Stimulated activated CD4-positive, alpha-beta T cell treated with anti-CD3 and anti-CD28 coated beads, Interleukin-2, amount 100 ng/mL, for 24 hours (primary cell): ENCODE data around the gene CYP2A13.
"Not testable (repeated sequence)": the region's sequence is repeated elsewhere in the genome, so short reads cannot be mapped to it uniquely, and the experiment has no call there.

Experiments used
- DNase-seq, 2 donors: peaks; one replicate each; pipeline ENCODE4 v3.0.0-alpha.2; 2020

The CYP2A13 gene

DNA sequence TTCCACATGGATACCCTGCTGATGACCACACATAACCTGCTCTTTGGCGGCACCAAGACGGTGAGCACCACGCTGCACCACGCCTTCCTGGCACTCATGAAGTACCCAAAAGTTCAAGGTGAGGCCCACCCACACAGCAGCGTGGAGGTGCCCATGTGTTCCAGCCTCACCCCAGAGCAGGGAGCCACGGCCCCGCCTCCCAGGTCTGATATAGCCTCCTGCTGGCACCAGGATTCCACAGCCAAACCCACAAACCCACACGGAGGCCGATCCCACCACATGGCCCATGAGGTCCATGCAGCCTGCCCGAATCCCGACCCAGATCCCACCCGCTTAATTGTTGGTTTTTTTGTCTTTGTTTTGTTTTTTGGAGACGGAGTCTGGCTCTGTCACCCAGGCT lies 34.6 kb downstream of the CYP2A13 start:
- DNase-seq = not testable (repeated sequence)

GRCh38 chr19:41123716-41124294 lies 35.6 kb downstream of the CYP2A13 start:
- DNase-seq = no peak

- peak; percentile 57 for DNase-seq
Observed at GRCh38 chr19:41126765-41127203, 38.5 kb downstream of the CYP2A13 start.

- DNase-seq = not testable (repeated sequence)
Observed at GRCh38 chr19:41127362-41127761, 39.1 kb downstream of the CYP2A13 start.

DNA sequence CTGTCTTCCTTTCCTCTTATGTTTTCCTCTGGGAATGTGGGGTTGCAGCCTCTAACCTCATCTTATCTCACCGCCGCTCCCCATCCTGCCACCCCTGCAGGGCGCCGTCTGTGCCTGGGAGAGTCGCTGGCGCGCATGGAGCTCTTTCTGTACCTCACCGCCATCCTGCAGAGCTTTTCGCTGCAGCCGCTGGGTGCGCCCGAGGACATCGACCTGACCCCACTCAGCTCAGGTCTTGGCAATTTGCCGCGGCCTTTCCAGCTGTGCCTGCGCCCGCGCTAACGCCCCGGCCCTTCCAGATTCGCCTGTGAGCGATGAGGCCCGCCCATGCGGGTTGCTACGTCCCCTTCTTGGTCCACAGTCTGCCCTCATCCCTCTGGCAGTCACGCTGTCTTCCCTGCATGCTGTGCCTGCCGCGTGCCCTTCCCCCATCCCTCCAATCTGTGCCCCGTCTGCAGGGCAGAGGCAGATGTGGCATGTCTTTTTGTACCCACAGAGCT lies 39.6 kb downstream of the CYP2A13 start:
- peak; percentile 84 to 93 for DNase-seq

DNA sequence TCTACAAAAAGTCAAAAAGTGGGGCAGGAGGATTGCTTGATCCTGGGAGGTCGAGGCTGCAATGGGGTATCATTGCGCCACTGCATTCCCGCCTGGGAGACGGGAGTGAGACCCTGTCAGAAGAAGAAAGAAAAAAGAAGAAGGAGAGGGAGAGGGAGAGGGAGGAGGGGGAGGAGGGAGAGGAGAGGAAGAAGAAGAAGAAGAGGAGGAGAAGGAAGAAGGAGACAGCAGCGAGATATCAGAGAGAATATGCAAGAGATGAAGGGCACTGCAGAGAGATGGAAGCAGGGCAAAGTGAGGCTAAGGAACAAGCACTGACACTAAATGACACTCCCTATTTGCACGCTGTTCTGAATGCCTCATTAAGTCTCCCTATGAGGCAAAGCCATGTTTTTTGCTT lies 40.4 kb downstream of the CYP2A13 start:
- no peak for DNase-seq

DNA sequence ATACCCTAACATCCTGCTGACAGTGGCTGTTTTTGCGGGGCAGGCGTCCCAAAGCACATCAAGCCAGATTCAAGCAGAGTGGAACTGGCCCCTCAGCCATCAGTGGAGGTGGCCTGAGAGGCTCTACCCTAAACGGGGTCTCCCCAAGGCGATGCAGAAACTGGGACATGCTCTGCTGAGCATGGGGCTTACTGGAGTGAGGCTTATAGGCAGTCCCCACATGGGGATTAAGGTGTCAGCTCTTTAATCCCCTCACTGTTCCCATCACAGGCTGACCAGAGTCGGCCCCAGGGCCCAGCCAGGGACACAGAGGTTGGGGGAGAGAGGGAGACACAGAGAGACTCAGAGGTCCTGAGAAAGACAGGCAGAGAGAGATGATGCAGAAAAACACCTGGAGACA lies 42.9 kb downstream of the CYP2A13 start:
- DNase-seq = no peak

- no peak for DNase-seq
Observed at GRCh38 chr19:41133260-41133659, 45.0 kb downstream of the CYP2A13 start.

DNA sequence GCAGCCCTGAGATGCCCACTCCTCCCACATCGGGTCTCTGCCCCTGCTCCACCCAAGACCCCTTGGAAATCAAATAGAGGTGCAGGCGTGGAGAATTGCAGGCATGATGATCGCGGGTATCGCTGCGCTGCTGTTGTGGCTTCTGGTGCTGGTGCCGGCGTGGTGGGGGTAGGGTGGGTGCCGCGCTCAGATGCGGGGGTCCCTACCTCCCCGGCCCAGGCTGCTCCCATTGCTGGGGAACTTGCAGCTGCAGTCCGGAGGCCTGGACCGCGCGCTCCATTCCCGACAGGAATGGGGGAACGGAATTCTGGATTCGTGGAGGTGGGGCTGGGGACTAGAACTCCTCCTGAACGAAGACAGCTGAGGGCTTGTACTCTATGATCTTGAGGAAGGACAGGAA lies 46.4 kb downstream of the CYP2A13 start:
- DNase-seq = no peak

DNA sequence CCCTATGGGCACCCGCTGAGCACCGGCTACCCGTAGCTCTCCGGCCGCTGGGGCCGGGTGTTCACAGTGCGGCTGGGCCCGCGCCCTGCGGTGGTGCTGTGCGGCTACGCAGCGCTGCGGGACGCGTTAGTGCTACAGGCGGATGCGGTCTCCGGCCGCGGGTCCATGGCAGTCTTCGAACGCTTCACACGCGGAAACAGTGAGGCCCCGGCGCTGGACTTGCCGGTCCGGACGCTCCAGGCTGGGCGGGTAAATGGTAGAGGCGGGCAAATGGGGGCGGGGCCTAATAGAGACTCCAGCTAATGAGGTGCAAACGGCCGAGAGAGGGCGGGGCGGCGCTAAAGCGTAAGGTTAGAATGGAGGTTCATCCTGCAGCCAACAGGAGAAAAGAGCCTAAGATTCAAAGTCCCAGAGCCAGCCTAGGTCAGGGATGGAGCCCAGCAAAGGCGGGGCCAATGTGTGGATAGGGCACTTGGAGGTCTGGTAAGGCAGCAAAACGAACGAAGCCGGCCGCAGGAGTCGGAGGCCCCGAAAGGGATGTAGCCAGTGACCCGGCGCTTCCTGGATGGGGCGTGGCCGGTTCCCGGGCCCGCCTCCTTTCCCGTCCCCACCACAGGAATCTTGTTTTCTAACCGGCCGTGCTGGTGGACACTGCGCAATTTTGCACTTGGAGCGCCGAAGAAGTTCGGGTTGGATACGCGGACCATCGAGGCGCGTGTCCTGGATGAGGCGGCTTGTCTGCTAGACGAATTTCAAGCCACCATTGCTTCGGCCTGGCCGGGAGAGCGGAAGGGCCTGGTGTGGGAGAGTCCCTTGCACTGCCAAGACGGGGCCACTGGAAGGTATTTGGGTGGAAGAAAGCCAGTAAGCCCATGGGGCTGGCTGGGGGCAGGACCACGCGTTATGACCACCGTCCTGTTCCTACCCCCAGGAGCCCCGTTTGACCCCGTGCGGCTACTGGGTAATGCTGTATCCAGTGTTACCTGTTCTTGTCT lies 47.4 kb downstream of the CYP2A13 start:
- peak; percentile 50 to 58 for DNase-seq

DNA sequence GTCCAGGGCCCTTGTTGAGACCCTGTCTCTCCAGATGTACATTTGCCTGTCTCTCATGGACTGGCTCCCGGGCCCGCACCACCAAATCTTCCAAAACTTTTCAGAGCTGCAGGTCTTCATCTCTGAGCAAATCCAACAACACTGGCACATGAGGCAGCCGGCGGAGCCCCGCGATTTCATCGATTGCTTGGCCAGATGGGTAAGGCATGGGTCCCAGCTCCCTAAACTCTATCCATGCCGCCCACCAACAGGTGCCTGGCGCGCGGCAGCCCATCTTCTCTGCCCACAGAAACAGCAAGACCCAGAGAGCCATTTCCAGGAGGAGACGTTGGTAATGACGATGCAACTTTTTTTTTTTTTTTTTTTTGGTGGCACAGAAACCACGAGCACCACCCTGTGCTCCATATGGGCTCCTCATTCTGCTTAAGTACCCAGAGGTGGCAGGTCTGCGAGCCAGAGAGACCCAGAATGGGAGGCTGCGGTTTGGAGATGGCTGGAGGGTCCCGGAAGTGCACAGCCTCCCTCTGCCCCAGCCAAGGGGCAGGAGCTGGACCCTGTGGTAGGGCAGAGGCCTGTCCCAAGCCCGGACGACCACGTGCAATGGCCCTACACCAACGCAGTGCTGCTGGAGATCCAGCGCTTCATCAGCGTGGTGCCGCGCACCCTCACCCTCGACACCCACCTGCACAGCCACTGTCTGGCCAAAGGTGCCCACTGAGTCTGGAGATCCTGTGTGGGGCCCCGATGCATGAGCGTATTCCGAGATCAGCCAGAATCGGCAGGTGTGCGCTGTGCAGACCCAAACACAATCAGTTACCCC lies 48.6 kb downstream of the CYP2A13 start:
- no peak for DNase-seq

DNA sequence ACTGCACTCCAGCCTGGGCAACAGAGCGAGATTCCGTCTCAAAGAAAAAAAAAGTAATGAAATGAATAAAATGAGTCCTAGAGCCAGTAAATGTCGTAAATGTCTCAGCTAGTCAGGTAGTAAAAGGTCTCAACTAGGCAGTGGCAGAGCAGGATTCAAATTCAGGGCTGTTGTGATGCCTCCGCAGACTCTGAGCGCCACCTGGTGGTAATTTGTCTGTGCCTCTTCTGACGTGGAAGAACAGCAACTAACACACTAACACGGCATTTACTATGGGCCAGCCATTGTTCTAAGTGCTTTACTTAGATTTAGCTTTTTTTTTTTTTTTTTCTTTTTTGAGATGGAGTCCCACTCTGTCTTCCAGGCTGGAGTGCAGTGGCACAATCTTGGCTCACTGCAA lies 56.2 kb downstream of the CYP2A13 start:
- peak; percentile 88 to 94 for DNase-seq
